GM12873 (cell line): ENCODE results near the gene KCTD18.

Experiments
- CTCF ChIP-seq: IDR thresholded peaks from 2 replicates; pipeline ENCODE4 v1.5.1; 2012; ENCODE audit warnings: low read depth, mild to moderate bottlenecking, moderate library complexity, low read length, control low read depth; ENCODE audit not compliant: insufficient read depth; ENCODE audit errors: missing control alignments

The KCTD18 gene

GRCh38 chr2:200454927-200455801 lies 54.7 kb downstream of the KCTD18 start:
- no peak for TF ChIP-seq CTCF

DNA sequence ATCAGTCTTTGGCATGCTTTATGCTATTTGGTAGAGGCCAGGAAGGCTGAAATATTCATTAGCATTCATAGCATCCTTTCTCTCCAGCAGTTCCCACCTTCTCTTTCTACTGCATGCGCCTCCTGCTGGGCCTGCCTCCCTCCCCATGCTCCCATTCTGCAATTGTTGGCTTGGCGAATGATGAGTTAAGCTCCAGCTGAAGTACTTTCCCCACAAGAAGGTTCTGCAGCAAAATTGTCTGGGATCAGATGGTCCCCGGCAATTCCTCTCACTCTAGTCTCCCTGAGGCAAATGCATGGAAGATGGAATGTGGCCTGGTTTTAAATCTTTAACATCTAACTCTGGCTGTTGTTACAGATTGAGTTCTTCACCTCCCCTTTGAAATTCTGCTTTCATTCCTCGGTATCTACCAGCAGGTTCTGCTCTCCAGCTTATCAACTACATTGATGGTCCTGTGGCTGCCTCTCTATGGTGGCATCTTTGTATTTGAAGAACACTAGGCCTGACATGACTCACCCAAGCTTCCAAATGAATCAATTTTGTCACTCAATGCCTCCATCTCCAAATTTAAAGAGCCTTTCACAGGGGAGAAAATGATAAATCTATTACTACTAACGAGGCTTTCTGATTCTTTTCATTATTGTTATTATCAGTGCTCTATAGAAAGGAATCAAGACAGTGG lies 55.9 kb downstream of the KCTD18 start:
- TF ChIP-seq CTCF = no peak

DNA sequence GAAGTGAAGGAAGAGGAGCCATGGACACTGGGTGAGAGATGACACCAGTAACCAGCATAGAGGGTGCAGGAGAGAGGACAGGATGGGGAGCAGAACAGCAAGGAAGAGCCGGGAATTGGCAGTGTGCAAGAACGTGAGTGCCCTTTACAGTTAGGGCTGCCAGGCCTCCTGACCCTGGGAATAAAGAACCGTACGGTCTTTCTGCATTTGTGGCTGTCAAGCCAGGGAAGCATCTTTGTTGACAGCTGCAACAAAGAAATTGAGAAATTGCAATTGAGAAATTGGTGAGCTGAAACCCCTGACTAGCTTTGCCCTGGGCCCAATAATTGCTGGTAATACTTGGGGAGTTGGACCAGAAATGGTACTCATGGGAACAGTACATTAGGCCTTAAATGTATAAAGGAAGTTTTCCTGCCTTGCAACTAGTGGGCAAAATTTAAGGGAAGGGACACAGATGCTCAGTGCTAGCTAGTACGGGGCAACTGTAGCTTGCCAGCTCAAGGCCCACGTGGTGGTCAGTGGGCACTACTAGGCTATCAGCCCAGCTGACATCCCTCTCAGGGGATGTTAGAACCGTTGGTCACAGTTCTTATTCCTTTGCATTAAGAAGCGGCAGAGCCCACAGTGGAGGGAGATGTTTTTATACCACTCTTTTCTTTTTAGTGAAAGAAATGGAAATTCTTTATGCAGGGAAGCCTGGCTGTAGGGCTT lies 56.6 kb downstream of the KCTD18 start:
- TF ChIP-seq CTCF = no peak

DNA sequence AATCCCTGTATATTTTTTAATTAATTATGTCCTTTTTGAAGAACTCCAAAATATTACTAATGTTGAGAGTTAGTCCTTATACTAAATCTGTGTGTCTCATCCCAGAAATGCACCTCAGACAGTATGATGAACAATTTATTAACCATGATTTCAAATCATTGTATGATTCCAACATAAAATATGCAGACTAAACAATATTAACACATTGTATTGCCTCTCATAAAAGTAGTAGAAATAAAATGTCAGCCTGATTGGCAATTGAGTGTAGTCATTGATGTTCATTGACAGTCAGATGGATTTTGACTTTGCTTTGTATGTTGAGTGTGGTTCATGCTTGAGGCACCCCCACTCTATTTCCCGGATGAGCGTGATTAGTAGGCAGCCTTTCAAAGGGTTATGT lies 57.5 kb downstream of the KCTD18 start:
- TF ChIP-seq CTCF = no peak

DNA sequence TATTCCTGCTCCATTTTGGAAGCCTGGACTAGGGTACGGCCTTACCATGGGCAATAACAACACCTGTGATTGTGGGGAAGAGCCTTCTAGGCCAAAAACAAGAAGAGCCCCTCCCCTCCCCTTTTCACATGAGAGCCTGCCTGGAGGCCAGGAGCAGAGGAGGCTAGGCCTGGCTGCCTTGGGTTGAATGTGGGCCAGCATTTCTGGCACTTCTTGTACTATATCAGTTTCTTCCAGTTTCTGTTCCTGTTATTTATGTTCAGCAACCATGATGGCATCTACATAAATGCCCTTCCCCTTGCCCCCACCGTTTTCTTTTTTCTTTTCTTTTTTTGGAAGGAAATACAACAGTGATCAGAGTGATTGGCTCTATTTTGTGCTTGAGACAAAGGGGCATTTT lies 58.4 kb downstream of the KCTD18 start:
- TF ChIP-seq CTCF = no peak

DNA sequence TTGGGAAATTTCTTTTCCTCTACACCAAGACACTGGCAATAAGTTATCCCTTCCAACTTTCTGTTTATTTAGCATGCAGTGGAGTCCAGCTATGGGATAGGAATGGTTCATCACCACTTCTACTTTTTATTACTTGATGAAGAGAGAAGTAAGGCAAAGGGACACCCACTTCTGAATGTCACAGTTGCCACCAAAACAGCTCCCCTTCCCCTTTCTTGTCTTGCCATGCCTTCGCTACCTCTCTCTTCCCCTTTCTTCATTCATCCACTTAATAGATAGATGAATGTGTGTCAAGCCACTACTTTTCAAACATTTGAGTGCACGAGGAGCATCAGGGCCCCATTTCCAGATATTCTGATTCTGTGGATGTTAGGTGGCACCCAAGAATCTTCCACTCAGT lies 59.6 kb downstream of the KCTD18 start:
- TF ChIP-seq CTCF = no peak

DNA sequence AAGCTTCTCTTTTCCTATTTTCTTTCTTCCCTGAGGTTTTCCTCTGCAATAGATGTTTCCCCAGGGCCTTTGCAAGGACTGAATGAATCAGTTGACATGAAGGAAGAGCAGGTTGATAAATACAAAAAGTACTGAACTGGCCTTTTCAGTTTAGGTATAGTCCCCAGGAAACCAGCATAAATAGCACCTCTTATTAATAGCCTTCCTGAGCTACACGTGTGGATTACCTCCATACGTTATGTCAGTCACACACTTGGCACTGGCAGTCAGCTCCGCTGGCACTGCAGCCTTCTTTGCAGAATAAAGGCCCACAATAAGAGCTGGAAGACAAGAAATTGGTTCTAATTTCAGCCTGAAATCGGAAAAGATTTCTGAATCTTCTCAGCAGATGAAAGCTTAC lies 60.7 kb downstream of the KCTD18 start:
- no peak for TF ChIP-seq CTCF
